ENCODE results near the gene PLP2.

- TF ChIP-seq CTCF (IDR thresholded peaks at IDR 0.05; ENCODE audit: low read depth, low read length, poor library complexity, severe bottlenecking): no peak
- TF ChIP-seq EZH2phosphoT487 (IDR thresholded peaks at IDR 0.05; ENCODE audit: borderline replicate concordance, low read length): no peak
These were observed 17.9 kb downstream of the PLP2 start for GRCh38 chrX:49189606-49190005.

All from DOHH2 (cell line).